CD4-positive, alpha-beta T cell treated with Interferon alpha-2 for 1 hour (primary cell): Measurements from ENCODE around the gene CADPS2.

Experiments used
- DNase-seq, 2 donors: peaks; one replicate each; pipeline ENCODE4 v3.0.0-alpha.2; 2020 to 2022

Gene CADPS2

DNA sequence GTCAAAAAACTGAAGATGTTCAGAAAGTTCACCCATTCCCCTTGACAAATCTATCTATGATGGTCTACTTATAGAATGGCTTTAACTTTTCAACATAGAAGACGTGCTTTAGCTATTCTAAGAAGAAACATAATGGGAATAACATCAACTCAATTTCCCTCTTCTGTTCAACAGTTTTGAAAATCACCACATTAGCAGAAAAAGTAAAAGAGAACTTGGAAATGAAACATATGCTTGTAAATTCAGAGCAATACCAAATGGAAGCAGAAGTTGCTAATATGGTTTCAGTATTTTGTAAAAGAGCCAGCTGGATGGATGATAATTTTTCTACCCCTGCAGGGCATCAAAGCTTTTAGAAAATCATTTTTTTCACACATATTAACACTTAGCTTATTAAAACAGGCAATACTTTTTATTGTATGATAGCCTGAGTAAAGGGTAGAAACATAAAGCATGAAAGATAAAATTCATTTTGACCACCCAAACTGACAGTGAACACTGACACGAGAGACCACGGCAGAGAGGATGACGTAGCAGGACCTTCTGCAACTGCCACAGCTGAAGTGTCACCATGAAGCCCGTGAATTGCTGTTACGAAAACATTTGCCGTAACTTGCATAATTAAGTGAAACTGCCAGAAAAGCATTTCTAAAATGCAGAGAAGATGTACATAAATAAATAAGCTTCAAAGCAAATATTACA is 542.5 kb downstream of the CADPS2 start:
- DNase-seq, result no peak

DNA sequence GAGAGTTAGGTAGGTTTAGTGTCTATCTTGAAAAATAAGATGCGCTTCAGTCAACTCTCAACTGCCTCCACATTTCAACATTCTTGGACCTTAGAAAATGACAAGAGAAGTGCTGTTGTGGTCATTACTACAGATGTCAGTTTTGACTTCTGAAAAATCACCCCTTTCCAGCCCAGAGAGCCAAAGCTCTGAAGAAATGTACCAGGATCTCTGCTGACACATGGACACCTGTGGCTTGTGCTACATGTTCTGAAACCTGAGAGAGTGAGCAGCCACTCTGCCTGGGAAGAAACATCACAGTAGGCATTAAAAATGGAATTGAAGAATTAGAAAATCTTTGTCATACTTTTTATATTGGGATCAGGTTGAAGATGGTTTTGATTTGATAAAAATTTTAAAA is 545.8 kb downstream of the CADPS2 start:
- DNase-seq, result no peak

DNA sequence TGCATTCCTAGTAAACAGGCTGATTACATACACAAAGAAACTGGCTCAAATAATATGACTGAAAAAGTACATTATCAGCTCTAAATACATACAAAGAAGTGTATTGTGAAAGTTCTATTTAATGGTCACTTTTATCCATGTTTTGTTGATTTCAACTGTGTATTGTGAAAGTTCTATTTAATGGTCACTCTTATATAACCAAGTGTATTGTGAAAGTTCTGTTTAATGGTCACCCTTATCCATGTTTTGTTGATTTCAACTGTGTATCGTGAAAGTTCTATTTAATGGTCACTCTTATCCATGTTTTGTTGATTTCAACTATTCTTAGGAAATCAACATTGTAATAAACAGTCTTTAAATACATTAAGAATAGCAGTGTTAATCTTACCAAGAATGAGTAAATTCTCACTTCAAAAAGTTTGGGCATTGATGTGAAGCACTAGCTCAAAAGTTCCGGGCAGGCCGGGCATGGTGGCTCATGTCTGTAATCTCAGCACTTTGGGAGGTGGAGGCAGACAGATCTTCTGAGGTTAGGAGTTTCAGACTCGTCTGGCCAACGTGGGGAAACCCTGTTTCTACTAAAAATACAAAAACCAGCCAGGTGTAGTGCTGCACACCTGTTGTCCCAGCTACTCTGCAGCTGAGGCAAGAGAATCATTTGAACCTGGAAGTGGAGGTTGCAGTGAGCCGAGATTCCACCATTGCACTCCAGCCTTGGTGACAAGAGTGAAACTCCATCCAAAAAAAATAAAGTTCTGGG is 546.9 kb downstream of the CADPS2 start:
- DNase-seq, result no peak

DNA sequence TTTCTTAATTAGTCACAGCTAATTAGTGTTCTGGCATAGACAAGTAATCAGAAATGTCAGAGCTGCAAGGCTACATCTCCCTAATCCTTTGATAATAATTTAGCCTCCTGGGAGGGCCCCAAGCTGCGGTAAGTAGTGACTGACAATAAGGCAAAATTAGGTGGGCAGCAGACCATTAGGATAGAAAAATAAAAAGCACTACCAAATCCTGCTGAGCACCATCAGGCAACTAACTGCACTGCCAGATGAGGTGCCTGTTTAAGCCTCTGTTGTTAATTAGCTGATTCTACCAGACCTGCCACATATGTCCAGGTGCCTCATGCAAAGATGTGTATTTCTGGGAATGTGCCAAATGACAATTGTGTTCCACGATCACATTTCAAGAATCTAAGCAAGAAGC is 549.2 kb downstream of the CADPS2 start:
- no peak for DNase-seq

DNA sequence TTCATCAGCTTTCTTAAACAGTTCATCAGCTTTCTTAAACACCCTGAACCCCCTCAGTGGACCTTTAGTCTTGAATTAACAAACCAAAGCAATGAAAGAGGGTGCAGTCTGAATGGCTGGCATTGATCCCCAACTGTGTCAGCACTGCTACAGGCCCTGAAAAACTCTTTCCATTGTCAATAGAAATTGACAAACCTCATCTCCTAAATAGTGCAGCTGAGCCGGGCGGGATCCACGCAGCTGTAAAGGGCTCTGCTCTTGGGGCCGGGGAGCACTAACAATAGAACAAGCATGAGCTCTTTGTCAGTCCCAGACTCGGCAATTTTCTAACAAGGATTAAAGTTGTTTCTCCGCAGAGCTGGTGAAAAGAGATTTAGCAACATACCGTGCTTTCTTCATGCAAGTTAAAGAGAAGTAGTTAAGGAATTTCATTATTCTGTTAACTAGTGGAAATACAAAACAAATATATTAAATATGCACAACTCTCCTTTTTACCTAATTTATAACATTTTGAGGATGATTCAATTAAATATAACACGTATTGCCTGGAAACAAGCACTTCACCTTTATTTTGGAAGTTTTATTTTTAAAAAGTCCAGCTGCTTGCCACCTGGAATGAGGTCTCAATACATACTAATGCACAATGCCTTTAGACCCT is 557.0 kb downstream of the CADPS2 start:
- DNase-seq, result no peak

DNA sequence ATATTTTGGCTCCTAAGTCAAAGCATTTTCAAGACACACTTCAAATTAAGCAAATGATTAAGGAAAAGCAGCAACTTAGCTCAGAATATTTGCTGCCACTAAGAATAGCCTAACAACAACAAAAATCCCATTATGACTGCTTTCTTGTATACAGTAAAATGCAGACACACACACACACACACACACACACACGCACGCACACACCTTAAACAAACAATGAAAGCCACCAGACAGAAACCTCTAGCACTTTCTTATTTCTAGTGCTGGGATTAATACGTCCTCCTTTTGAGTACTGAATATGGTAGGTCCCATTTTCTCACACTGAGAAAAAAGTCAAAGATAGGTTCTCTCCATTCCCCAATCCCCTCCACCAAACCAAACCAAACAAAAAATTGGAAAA is 558.3 kb downstream of the CADPS2 start:
- DNase-seq, result no peak

DNA sequence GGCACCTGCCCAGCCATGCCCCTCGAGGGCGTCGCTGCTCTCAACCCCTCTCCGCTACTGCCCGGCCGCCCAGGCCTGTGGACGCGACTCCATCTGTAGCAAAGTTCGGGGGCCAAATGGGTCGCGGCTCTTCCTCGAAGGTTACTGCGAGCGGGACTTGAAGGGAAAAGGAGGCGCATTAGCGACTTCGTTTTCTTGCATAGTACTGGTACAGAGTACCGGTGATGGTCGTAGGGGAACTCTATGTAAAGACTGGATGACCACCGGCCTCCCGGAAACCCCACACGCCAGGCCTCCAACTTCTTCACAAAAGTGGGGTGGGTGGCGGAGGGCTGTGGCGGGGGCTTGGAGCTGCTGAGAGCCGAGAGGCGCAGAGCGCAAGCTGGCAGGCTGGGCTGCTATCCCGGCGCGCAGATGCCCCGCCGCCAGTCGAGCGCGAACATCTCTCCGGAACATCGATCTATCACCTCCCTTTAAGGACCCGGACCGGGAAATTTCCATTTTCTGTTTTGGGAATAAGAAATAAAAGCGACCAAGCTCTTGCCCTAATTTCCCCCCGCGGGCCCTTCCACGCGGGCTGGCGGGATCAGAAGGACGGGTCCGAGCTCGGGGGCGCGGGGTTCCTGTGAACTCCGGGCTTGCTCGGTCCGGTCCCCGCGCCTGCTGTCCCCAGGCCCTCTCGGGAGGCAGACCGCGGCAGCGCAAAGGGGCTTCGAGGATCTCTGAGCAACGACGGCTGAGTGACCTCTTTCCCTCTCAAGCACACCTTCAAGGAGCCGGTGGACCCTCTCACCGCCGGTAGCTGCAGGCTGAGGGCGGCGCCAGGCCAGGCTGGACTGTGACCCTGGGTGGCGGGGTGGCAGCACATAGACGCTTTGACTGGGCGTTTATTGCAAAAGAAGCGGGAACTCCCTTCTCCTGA is 569.5 kb downstream of the CADPS2 start:
- no peak for DNase-seq

DNA sequence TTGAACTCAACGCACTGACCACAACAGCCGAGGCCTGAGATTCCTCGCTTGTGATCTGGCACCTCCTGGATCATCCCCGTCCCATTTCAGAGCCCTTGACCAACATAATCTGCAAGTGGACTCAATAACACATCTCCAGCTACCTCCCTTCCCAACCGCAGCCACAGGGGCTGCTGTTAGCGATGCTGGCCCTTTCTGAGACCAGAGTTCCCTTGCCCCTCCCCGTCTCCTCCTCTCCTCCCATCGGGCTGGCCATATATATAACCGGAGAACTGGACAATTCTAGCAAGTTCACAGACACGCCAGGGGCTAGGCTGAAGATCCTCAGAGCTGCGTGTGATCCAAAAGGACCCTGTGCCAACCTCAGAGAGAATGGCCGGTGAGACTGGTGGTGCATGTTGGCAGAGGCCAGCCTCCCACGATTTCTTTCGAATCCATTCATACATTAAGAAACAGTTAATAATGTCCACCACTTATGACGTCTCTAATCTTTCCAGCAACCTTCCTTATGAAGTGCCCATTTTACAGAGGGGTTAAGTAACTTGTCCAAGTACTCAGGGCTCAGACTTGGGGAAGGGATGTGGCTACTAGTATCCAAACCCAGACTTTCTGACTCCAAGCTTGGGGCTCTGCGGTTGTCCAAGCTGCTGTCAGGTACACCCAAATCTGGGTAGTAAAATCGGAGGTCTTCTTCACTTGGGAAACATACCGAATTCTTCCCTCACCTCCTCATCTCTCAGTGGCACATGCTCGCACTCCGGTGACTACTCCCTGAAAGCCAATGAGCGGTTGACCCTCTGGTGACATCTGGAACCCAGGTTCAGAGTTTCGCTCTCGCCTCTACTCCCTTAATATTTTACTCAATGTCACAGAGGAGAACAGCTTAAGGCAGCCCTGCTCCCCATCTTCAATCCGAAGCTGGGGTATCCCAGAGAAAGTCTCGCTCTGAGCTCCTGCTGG is 570.5 kb downstream of the CADPS2 start:
- DNase-seq, result no peak

DNA sequence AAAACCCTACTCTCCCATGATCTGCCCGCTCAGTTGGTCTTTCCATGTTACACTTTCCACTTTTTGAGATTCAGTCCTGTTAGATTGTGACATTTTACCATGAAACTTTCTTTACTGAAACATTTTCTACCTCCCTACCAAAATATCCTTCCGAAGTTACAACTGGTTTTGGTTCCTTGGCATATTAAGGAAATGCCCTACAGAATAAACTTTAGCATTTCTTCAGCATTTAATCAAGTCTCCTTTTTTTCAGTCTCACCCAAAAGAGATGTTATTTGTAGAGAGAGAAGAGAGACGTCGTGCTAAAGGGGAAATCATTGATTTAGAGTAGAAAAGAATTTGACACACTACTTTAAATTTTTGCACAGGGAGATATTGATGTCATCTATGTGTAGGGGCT is 572.0 kb downstream of the CADPS2 start:
- DNase-seq, result no peak

DNA sequence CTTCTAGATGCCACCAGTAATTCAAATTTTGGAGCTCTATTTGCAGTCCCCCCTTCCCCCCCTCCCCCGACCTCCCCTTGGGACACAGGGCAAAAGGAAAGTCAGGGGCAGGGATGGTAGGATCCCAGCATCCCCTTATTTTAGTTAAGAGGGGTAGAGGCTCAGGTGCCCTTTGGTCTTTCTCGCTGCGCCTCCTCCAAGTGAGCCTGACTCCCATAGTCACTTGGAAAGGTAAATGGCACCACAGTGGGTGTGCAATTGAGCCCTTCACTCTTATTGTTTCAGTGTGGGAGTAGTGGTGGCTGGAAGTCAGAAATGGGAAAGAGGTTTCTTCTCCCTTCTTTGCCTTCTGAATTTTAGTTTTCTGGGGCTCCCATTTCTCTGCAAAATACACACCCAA is 573.5 kb downstream of the CADPS2 start:
- no peak for DNase-seq

DNA sequence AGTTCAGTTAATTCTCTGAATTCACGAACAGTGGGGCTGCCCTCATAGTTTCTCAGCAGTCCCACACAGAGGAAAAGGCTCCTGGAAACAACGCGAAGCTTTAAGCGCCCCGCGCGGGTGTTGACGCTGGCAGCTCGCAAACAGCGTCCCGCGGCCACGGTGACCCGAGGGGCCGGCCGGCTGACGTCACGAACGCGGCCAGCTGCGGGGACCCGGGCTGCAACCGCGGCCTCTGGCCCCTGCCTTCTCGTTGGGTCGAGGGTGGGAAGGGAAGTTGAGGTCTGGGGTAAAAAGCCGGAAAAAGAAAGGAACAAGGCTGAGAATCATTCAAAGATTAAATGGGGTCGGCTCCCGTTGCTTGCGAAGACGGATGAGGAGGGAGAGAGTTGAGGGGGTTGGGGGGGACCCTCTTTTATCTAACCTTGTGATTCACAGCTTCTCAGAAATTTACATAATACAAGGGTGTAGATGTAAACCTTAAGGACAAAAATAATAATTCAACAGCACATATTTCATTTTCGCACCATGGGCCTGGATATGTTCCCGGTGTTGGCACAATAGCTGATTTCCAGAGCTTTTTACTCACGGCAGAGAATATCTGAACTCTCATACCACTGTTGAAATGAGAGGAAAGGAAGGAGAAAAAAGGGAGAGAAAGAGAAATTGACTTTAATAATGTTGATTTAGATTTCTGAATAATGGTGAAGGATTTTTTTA is 574.4 kb downstream of the CADPS2 start:
- DNase-seq, result no peak

DNA sequence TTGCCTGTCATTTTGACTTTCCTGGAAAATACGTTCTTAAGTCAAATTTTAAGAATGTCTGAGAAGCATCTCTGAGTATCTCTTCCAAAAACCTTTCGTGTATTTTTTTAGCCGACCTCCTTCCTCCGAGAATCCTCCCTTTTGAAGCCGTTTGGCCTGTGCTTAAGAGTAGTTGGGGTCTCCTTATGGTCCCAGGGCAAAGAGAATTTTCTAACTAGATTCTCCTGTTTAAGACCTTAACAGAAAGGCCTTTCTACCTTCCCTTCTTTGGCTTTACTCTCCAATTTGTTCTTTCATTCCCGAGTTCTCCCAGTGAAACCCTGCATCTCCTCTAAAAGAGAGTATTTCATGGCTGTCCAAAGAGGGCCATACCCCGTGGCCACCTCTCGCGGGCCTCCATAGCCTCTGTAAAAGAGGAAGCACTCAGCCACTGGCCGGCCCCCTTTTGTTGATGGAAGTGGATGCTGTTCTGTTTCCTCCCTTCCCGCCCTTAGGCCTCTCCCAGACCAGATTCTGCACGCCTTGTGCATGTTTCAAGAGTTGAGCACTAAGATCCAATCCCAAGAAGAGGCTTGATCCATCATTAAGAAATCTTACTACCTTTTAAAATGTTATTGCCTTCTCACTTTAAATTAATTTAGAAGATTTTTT is 575.1 kb downstream of the CADPS2 start:
- DNase-seq, result no peak

DNA sequence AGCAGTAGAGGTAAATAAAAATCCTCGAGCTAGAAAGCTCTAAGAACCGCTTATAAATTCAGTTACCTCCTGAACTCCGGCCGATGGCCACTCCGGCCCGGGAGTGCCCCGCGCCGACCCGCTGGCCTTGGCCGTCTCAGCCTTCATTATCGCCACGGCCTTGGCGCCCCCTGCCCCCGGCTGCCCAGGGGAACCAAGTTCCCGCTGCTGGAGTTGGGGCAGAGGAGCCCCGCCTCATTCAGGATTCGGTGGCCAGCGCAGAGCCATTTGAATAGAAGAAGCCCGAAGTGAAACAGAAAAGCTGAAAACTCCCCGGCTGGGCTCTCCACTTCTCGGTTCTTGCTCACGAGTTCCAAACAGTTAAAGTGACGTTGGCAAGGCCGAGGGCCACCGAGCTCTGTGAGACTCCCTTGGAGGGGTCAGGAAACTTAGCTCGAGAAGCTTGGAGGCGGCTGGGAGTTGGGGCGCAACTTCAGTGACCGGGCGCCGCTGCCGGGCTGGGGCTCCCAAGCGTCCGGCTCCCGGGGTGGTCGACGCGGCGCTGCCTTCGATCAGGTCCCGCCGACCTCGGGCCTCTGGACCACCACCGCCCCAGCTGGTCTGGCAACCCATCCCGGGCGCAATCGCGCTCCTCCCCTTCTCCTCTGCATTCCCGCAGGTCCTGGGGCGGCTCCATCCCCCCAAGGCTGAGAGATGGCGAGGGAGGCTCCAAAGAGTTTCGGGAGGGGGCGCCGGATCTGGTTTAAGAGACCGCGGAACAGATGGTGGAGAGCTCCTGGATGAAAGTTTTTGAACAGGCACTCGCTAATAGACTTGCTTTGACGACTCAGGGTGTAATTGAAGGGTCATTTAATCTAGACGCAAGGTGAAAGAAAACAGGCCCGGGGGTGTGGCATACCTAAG is 575.9 kb downstream of the CADPS2 start:
- no peak for DNase-seq

DNA sequence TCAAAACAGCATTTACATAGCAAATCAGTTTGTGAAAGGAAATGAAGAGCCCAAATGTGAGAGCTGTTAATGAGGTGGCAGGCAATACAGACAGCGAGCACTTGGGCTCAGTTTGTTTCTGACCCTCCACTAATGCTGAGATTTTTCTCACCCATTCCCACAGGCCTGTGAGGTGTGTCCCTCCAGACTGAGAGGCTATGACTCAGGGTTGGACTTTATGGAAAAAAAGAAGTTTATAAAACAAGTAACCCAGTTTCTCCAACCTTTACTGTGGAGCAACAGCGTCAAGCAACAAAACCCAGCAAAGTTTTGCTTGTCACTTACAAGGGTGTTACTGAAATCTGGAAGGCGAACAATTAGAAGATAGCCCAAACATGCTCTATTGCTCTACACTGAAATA is 576.8 kb downstream of the CADPS2 start:
- no peak for DNase-seq

DNA sequence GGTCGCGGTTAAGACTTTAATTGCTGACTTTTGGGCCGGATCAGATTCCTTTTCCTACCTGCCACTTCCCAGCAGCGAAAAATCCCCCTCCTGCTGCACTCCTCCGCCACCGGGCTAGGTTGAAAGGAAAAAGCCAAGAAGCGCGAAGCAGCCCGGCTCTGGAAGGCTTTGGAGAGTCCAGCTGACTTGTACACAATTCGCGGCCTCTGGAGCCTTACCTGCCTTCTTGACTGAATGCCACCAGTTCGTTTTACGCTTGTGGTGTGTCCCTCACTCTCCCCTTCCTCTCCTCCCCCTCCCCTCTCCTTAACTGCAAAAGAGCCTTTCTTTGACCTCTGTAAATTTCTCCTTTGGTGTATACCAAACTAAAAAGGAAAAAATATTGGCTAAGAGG is 579.0 kb downstream of the CADPS2 start:
- no peak for DNase-seq

DNA sequence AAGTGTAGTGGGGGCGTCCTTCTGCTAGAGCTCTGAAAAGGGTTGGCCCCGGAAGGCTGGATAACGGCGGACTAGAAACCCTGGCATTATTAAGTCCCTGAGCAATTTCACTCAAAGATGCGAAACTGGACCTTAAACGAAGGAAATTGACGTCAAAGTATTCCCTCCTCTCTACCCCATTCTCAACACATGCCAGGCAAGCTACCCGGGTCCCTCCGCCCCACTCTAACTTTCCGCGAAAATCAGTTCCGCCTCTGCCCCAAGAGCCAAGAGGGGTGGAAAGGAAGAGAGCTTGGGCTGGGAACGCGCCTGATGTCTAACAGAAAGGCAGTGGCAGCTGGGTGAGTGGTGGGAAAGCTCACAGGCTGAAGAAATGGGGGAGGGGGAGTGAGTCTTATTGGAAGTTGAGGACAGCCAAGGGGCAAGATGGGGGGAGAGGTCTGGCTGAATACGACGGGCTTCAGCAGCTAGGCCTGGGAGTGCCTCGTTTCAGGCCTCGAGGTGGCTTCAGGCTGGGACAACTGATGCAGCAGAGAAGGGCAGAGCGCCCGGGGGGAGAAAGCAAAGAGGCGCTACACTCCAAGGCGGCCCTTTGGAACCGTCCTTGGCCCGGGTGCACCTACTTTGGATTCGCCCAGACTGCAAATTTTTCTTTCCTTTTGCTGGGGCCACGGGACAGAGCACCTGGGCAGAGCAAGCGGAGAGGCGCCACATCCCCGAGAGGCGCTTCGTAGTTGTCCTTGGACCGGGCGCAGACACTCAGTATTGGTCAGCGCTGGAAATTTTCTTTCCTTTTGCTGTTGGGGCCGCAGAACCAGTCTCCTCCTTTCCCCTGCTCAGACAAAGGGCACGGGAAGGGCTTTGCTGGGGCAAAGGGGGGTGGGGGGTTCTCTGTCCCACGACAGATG is 579.7 kb downstream of the CADPS2 start:
- no peak for DNase-seq

DNA sequence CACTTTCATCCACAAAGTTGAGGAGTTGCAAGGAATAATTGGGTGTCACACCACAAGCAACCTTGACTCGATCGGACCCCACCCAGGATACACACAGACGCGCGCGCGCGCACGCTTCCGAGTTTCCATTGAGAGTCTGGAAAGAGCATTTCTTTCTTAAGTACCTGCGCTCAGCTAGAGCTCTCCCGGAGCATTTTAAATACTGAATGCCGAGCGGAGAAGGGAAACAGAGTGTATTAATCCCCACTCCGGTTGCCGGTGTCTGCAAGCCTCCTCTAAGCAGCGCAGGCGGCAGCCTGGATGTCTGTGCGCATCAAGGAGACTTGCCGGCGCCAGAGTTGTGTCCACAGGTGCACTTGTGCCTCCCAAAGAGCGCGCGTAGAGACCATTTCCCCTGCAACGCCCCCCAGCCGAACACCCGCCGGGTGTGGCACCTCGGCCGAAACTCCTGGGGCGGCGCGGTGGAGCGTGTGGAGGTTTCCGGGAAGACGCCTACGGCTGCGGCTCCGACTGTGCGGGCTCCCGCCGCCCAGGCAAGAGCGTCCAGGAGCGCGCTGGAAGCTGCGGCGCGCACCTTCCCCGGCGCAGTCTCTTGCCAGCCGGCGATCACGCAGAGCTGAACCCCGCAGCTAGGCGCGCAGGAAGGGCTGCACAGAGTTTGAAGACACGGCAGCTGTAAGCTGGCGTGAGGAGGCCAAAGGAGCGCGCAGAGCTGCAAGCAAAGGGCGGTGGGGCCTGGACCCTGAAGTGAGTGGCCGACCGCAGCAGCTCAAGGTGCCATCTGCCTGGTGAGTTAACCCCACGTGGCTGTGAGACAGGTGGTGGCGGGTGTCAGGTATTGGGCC is 580.6 kb downstream of the CADPS2 start:
- DNase-seq, result no peak
